ENCODE results near the gene SYNDIG1. TPM values are rescaled to one million over a fixed set of nuclear protein-coding genes. Genes with fewer than 3 reads are reported as not detected.

The SYNDIG1 gene
- total RNA-seq, 1 experiment from 2014 or later, result 5.4 TPM

- Histone ChIP-seq H3T11ph (ENCODE audit: low read length) (no peak overlapping the region), H3K56ac (ENCODE audit: insufficient read length, low read depth, low read length) (no peak overlapping the region), H3K4ac (ENCODE audit: low read depth, low read length) (no peak overlapping the region), H2BK12ac (ENCODE audit: insufficient read length, low read depth, low read length) (no peak overlapping the region), H3K9ac (ENCODE audit: extremely low read depth, insufficient read length, low read length) (no peak overlapping the region), H2AFZ (ENCODE audit: low read length) (no peak overlapping the region), H3K23me2 (ENCODE audit: insufficient read length, low read depth, low read length, poor library complexity, severe bottlenecking) (no peaks in the 10 kb centered on the region), H4K20me1 (ENCODE audit: control insufficient read depth, insufficient read depth, insufficient read length) (no peaks in the 10 kb centered on the region), H4K8ac (replicated peaks; ENCODE audit: insufficient read length, low read depth, low read length) (no peak overlapping the region), H2BK15ac (ENCODE audit: low read depth, low read length) (no peak overlapping the region), H3K14ac (ENCODE audit: insufficient read depth, low read length) (no peak overlapping the region), H4K91ac (ENCODE audit: insufficient read length, low read depth, low read length) (no peak overlapping the region), H3K79me1 (ENCODE audit: insufficient read depth, low read depth, low read length, poor library complexity, severe bottlenecking) (no peaks in the 10 kb centered on the region), H3K18ac (ENCODE audit: insufficient read length, low read depth, low read length) (no peak overlapping the region), H3K23ac (ENCODE audit: insufficient read length, low read depth, low read length) (no peak overlapping the region), H3K9me3 (ENCODE audit: control insufficient read depth, low read depth, low read length) (no peaks in the 10 kb centered on the region), H4K5ac (ENCODE audit: insufficient read length, low read depth, low read length) (no peak overlapping the region), H3K4me1 (ENCODE audit: insufficient read depth, low read length) (peaks cover 3% of the 10 kb centered on the region; the same call in 1 of the 2 replicates), H2BK5ac (ENCODE audit: insufficient read length, low read length) (no peak overlapping the region), H2AK5ac (ENCODE audit: insufficient read length, low read length) (no peak overlapping the region), H2BK120ac (ENCODE audit: low read depth, low read length, poor library complexity, severe bottlenecking) (no peak overlapping the region), H3K79me2 (ENCODE audit: insufficient read depth, low read length) (no peaks in the 10 kb centered on the region), H3K27ac (ENCODE audit: insufficient read length, low read depth, low read length) (no peak overlapping the region), H3K4me2 (ENCODE audit: insufficient read depth, insufficient read length, low read length) (no peak overlapping the region), H2BK20ac (ENCODE audit: low read depth, low read length, poor library complexity, severe bottlenecking) (no peak overlapping the region), H3K27me3 (ENCODE audit: insufficient read depth, low read length) (no peaks in the 10 kb centered on the region)
- TF ChIP-seq, protein P1, sequence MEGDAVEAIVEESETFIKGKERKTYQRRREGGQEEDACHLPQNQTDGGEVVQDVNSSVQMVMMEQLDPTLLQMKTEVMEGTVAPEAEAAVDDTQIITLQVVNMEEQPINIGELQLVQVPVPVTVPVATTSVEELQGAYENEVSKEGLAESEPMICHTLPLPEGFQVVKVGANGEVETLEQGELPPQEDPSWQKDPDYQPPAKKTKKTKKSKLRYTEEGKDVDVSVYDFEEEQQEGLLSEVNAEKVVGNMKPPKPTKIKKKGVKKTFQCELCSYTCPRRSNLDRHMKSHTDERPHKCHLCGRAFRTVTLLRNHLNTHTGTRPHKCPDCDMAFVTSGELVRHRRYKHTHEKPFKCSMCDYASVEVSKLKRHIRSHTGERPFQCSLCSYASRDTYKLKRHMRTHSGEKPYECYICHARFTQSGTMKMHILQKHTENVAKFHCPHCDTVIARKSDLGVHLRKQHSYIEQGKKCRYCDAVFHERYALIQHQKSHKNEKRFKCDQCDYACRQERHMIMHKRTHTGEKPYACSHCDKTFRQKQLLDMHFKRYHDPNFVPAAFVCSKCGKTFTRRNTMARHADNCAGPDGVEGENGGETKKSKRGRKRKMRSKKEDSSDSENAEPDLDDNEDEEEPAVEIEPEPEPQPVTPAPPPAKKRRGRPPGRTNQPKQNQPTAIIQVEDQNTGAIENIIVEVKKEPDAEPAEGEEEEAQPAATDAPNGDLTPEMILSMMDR (conservative IDR thresholded peaks at IDR 0.05), result no peak
- peaks cover 21% of the 10 kb centered on the region for H3K27me3 Mint-ChIP-seq (ENCODE audit: low read depth)
- H3K36me3 Mint-ChIP-seq (ENCODE audit: insufficient read depth in 1 of 3, low read depth in 3 of 3), result no peaks in the 10 kb centered on the region
- DNase-seq, result no peak
- H3K4me1 Mint-ChIP-seq, result peaks cover 35 to 36% of the 10 kb centered on the region in 2 experiments
- no peaks in the 10 kb centered on the region; a peak in 2 of 5 replicates for H3K9me3 Mint-ChIP-seq
- H3K4me3 Mint-ChIP-seq, result no peak overlapping the region
- H3K27ac Mint-ChIP-seq, result no peak overlapping the region
- no CpG with 5 or more reads among the region's 2 CpGs for WGBS (ENCODE audit: extremely low coverage, insufficient read length, low lambda C conversion rate)
Measured at GRCh38 chr20:24453869-24454268, 15.6 kb upstream of the SYNDIG1 start.
